GM06990 (cell line): ENCODE measurements around the gene ZNF729.

Source experiments
- DNase-seq: peaks from one replicate; pipeline ENCODE4 v3.0.0-alpha.2; 2011; ENCODE audit not compliant: insufficient read length; ENCODE audit errors: extremely low read depth
- H3K27me3 ChIP-seq: replicated peaks from 2 replicates; pipeline ENCODE4 v1.6.0; 2011; ENCODE audit warnings: low read length; ENCODE audit not compliant: control insufficient read depth, insufficient read depth
- H3K36me3 ChIP-seq: 2 replicates; pipeline ENCODE4 v1.5.1; 2011; ENCODE audit warnings: low read length; ENCODE audit not compliant: control insufficient read depth, insufficient read depth
- H3K4me3 ChIP-seq: replicated peaks from 2 replicates; pipeline ENCODE4 v1.5.1; 2011; ENCODE audit warnings: low read depth, mild to moderate bottlenecking, control low read depth, low read length
- CTCF ChIP-seq: IDR thresholded peaks from 2 replicates; pipeline ENCODE4 v1.5.1; 2011; ENCODE audit warnings: low read length, control low read depth, mild to moderate bottlenecking, inconsistent platforms; ENCODE audit not compliant: insufficient read depth, poor library complexity, severe bottlenecking

Gene ZNF729

GRCh38 chr19:22354665-22355064, 68.4 kb downstream of the ZNF729 start:
- Histone ChIP-seq H3K4me3 (no peak overlapping the region), H3K36me3 (no peaks in the 10 kb centered on the region), H3K27me3 (no peaks in the 10 kb centered on the region)
- TF ChIP-seq CTCF, result no peak
- DNase-seq, result no peak
